Fibroblast of mammary gland (primary cell): Measurements from ENCODE around the gene CFAP92.
A peak's percentile ranks its signal among the peaks of the same experiment; 100 is the strongest.

ENCODE experiments used
- DNase-seq: peaks from one replicate; pipeline ENCODE4 v3.0.0-alpha.2; 2010; ENCODE audit warnings: low read depth
- H3K4me3 ChIP-seq: 2 replicates; pipeline ENCODE4 v1.5.1; 2011; ENCODE audit warnings: low read depth, mild to moderate bottlenecking, low read length, moderate library complexity; ENCODE audit not compliant: control insufficient read depth
- CTCF ChIP-seq: conservative IDR thresholded peaks from 2 replicates; pipeline ENCODE4 v1.5.1; 2011; ENCODE audit warnings: low read depth, low read length, inconsistent platforms; ENCODE audit not compliant: control insufficient read depth, insufficient read depth

The CFAP92 gene

GRCh38 chr3:129015388-129016105, 21.7 kb upstream of the CFAP92 start:
- no peak for TF ChIP-seq CTCF
- H3K4me3 ChIP-seq, result no peak overlapping the region
- DNase-seq, result no peak

- DNase-seq, result no peak
- no peak overlapping the region for H3K4me3 ChIP-seq
- no peak for TF ChIP-seq CTCF
These were observed 21.0 kb upstream of the CFAP92 start for GRCh38 chr3:129014793-129015345.

- DNase-seq, result no peak
- H3K4me3 ChIP-seq, result no peak overlapping the region
- no peak for TF ChIP-seq CTCF
These were observed 20.3 kb upstream of the CFAP92 start for GRCh38 chr3:129014148-129014547.

- TF ChIP-seq CTCF, result no peak
- H3K4me3 ChIP-seq, result no peak overlapping the region
- DNase-seq, result peak; percentile 23
These were observed 19.6 kb upstream of the CFAP92 start for GRCh38 chr3:129013491-129013891.

- no peak for TF ChIP-seq CTCF
- no peak overlapping the region for H3K4me3 ChIP-seq
- DNase-seq, result no peak
These were observed 16.6 kb upstream of the CFAP92 start for GRCh38 chr3:129010310-129010956.

- no peak overlapping the region for H3K4me3 ChIP-seq
- no peak for TF ChIP-seq CTCF
- DNase-seq, result no peak
These were observed 15.4 kb upstream of the CFAP92 start for GRCh38 chr3:129009266-129009665.
